Left ventricle myocardium inferior (tissue), 1 donor: ENCODE data around the gene LHFPL3. TPM values are rescaled to one million over a fixed set of nuclear protein-coding genes. Genes with fewer than 3 reads are reported as not detected.

Source experiments
- DNase-seq: peaks from one replicate; pipeline ENCODE4 v3.0.0-alpha.2; 2020
- H3K27ac ChIP-seq: fragments of 200-600 bp; replicated peaks from 2 replicates; pipeline ENCODE4 v1.8.0; 2021
- H3K27me3 ChIP-seq: fragments of 200-600 bp; 2 replicates; pipeline ENCODE4 v1.8.0; 2021; ENCODE audit warnings: low read depth
- H3K36me3 ChIP-seq: fragments of 200-600 bp; 2 replicates; pipeline ENCODE4 v1.8.0; 2021
- H3K4me1 ChIP-seq: fragments of 200-600 bp; 2 replicates; pipeline ENCODE4 v1.8.0; 2021
- H3K4me3 ChIP-seq: fragments of 200-600 bp; 2 replicates; pipeline ENCODE4 v1.8.0; 2021; ENCODE audit warnings: mild to moderate bottlenecking, moderate library complexity
- H3K9me3 ChIP-seq: fragments of 200-600 bp; replicated peaks from 2 replicates; pipeline ENCODE4 v1.8.0; 2021
- intact Hi-C: fragments of 100-400 bp; cut with micrococcal nuclease; formaldehyde crosslinking; loops from one replicate; pipeline ENCODE4 v1.11.0; 2022
- total RNA-seq: library from RNA; stranded (reverse); fragmentation: NEBNext Ultra II Directional; extraction: Animal tissue kit (Norgen Biotek cat#: 25700); gene quantifications from one replicate; pipeline ENCODE4 v1.2.1, GENCODE V29; 2021
- TF ChIP-seq, protein P1 (sequence below): fragments of 200-600 bp; IDR thresholded peaks from 2 replicates; pipeline ENCODE4 v1.8.0; 2021; ENCODE audit warnings: antibody characterized with exemption, mild to moderate bottlenecking, borderline replicate concordance
- donor health status: DM: no; HTN: yes; CAD: no; lungs with severe emphysema.

Gene LHFPL3
- total RNA-seq, 1 donor from 2014 or later: not detected

DNA sequence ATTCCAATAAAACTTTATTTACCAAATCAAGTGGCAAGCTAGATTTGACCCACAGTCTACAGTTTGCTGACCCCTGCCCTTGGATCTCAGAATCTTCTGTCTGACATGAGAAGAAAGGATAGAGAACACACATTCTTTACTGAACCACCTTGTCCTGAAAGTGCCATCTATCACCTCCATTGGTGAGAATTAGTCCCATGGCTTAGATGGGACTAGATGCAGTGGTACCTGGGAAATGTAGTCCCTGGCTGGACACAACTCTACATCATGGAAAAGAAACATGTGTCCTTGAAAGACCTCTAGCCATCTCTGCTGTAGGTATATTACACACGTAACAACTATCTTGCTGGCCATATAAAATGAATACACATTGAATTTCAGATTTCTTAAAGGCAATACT is 336.2 kb downstream of the LHFPL3 start:
- intact Hi-C loops: no loop called here
- H3K27me3 ChIP-seq: peaks cover 6% of the 10 kb centered on the region
- no peaks in the 10 kb centered on the region for H3K36me3 ChIP-seq
- H3K27ac ChIP-seq: no peak overlapping the region
- no peaks in the 10 kb centered on the region for H3K9me3 ChIP-seq
- TF ChIP-seq, protein P1, sequence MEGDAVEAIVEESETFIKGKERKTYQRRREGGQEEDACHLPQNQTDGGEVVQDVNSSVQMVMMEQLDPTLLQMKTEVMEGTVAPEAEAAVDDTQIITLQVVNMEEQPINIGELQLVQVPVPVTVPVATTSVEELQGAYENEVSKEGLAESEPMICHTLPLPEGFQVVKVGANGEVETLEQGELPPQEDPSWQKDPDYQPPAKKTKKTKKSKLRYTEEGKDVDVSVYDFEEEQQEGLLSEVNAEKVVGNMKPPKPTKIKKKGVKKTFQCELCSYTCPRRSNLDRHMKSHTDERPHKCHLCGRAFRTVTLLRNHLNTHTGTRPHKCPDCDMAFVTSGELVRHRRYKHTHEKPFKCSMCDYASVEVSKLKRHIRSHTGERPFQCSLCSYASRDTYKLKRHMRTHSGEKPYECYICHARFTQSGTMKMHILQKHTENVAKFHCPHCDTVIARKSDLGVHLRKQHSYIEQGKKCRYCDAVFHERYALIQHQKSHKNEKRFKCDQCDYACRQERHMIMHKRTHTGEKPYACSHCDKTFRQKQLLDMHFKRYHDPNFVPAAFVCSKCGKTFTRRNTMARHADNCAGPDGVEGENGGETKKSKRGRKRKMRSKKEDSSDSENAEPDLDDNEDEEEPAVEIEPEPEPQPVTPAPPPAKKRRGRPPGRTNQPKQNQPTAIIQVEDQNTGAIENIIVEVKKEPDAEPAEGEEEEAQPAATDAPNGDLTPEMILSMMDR: no peak
- DNase-seq: no peak
- H3K4me1 ChIP-seq: no peaks in the 10 kb centered on the region
- no peak overlapping the region for H3K4me3 ChIP-seq

DNA sequence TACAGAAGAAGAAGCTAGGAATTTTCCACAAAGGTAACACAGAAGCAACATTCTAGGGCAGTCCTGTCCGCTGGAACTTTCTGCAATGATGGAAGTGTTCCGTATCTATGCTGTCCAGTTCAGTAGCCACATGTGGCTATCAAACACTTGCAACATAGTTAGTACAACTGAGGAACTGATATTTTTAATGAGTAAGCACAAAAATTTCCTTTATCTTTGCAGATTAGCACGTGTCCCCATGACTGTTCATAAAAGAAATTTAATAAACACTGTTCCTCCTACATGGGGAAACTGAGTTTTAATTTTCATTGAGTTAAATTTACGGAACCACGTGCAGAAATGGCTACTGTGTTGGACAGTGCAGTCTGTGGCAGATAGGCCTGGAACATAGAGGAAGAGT is 349.2 kb downstream of the LHFPL3 start:
- no peak for DNase-seq
- no peaks in the 10 kb centered on the region for H3K4me1 ChIP-seq
- intact Hi-C loops: no loop called here

DNA sequence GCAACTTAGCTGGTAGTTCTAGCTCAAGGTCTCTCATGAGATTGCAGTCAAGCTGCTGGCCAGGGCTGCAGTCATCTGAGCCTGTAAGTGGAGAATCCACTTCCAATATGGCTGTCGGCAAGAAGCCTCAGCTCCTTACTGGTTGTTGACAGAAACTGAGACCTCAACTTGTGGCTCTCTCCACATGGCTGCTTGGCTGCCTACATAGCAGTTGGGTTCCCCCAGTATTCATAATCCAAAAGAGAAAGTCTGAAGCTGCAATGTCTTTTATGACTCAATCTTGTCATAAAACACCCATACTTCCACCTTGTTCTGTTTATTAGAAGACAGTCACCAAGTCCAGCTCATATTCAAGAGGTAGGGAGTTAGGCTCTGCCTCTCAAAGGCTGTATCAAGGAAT is 350.7 kb downstream of the LHFPL3 start:
- no peaks in the 10 kb centered on the region for H3K9me3 ChIP-seq
- TF ChIP-seq, protein P1: no peak
- H3K27ac ChIP-seq: no peak overlapping the region
- peaks cover 5% of the 10 kb centered on the region for H3K27me3 ChIP-seq
- H3K4me1 ChIP-seq: no peaks in the 10 kb centered on the region
- H3K4me3 ChIP-seq: no peak overlapping the region
- intact Hi-C loops: no loop called here
- no peaks in the 10 kb centered on the region for H3K36me3 ChIP-seq
- no peak for DNase-seq

More for the DNA sequence above, 349.2 kb downstream of the LHFPL3 start:
- H3K27me3 ChIP-seq: peaks cover 16% of the 10 kb centered on the region
- TF ChIP-seq, protein P1: no peak
- H3K27ac ChIP-seq: no peak overlapping the region
- no peak overlapping the region for H3K4me3 ChIP-seq
- no peaks in the 10 kb centered on the region for H3K9me3 ChIP-seq
- H3K36me3 ChIP-seq: no peaks in the 10 kb centered on the region

DNA sequence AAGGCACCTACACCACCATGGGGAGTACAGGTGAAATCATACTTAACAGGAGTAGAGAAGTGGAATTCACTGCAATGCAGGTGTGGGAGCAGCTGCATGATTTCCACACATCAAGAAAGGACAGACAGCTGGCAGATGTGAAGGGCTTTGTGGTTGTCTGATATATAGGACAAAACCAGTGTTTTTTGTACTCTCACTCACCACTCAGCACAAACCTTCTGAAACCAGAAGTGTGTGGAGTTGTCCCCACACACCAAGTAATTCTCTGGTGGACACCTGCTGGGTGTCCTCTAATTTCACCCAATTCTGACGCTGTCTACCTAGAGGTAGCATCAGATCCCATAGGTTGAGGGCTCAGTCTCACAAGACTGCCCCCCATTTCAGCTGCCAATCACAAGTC is 357.9 kb downstream of the LHFPL3 start:
- intact Hi-C loops: no loop called here
- H3K27ac ChIP-seq: no peak overlapping the region
- H3K27me3 ChIP-seq: peaks cover 5% of the 10 kb centered on the region
- no peaks in the 10 kb centered on the region for H3K36me3 ChIP-seq
- no peaks in the 10 kb centered on the region for H3K9me3 ChIP-seq
- no peak overlapping the region for H3K4me3 ChIP-seq
- H3K4me1 ChIP-seq: no peaks in the 10 kb centered on the region
- DNase-seq: no peak
- TF ChIP-seq, protein P1: no peak

DNA sequence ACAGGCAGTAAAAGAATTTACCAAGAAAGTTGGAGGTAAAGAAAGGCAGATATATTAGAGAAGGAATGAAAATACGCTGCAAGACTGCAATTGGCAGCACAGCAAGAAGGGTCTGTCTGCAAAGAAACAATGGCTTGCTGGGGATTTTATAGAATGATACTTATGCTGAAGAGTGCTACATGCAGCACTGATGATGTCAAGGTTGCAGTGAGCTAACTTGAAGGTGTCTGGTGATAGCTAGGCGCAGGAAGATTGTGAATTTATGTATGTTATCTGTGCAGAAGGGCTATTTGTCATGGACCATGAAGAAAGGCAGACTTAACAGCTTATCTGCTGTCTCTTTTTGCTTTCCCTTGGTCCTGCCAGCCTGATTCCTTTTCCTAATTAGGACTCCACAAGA is 366.3 kb downstream of the LHFPL3 start:
- intact Hi-C loops: no loop called here
- no peaks in the 10 kb centered on the region for H3K27me3 ChIP-seq
- H3K4me1 ChIP-seq: no peaks in the 10 kb centered on the region
- no peaks in the 10 kb centered on the region for H3K36me3 ChIP-seq
- DNase-seq: no peak
- H3K4me3 ChIP-seq: no peak overlapping the region
- TF ChIP-seq, protein P1: no peak
- H3K9me3 ChIP-seq: peaks cover 11% of the 10 kb centered on the region
- no peak overlapping the region for H3K27ac ChIP-seq

DNA sequence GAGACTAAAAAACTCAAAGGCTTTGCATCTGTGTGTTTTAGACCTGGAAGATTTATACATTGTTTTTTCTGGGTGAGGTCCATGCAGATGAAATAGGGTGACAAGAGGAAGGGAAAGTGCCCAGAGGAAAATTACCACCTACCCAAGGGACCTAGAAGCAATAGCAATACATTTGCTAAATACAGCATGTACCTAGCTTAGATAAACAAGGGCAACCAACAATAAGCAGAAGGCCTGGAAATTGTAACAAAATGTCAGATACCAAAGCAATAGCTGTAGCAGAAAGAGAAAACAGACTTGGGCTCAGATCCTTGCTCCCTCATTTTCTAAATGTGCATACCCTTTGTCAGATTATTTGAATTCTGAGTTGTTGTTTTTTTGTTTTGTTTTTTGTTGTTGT is 367.2 kb downstream of the LHFPL3 start:
- Histone ChIP-seq H3K27ac (no peak overlapping the region), H3K9me3 (peaks cover 11% of the 10 kb centered on the region)
- intact Hi-C loops: no loop called here

More for the DNA sequence above, 367.2 kb downstream of the LHFPL3 start:
- H3K4me1 ChIP-seq: no peaks in the 10 kb centered on the region
- DNase-seq: no peak
- no peaks in the 10 kb centered on the region for H3K27me3 ChIP-seq
- H3K4me3 ChIP-seq: no peak overlapping the region
- TF ChIP-seq, protein P1: no peak
- no peaks in the 10 kb centered on the region for H3K36me3 ChIP-seq
